Suprapubic skin (tissue), 4 donors: ENCODE results near the gene NFYC.

Source experiments
- CTCF ChIP-seq, 2 donors: fragments of 200-600 bp in 1 of 2; fragments of 450-650 bp in 1 of 2; sonication (generic) in 1 of 2; IDR thresholded peaks; one replicate each; pipeline ENCODE4 v1.5.1; 2016 to 2019; ENCODE audit warnings: antibody characterized with exemption in 2 of 2, mild to moderate bottlenecking in 1 of 2, moderate library complexity in 1 of 2
- EP300 ChIP-seq: sonication (generic); formaldehyde crosslinking; IDR thresholded peaks from one replicate; pipeline ENCODE4 v1.6.1; 2017; ENCODE audit warnings: antibody characterized with exemption
- POLR2A ChIP-seq, 2 donors: fragments of 450-650 bp; IDR thresholded peaks; one replicate each; pipeline ENCODE4 v1.6.1; 2017; ENCODE audit warnings: antibody characterized with exemption in 2 of 2, mild to moderate bottlenecking in 2 of 2, moderate library complexity in 2 of 2
- POLR2AphosphoS5 ChIP-seq, 3 donors: sonication (generic); formaldehyde crosslinking; IDR thresholded peaks; one replicate each; pipeline ENCODE4 v1.6.1; 2017; ENCODE audit warnings: antibody characterized with exemption in 3 of 3

DNA sequence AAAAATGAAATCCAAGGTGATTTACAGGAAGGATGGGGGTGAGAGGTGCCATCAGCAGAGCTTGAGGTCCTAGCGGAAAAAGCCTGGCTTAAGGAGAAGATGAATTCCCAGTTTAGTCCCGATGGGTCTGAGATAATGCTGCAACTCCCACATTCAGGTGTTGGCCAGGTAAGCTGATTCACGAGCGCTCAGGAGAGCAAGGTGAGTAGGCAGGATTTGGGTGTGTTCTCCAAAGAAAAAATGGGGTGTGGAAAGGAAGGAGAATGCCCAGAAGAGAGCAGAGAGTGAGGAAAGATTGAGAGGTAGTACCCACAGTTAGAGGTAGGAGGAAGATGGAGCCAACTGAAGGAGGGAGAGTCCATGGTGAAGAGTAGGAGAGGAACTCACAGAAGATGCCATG lies 38.5 kb upstream of the NFYC start:
- TF ChIP-seq POLR2AphosphoS5 (IDR thresholded peaks at IDR 0.05) = no peak
- no peak for TF ChIP-seq CTCF (IDR thresholded peaks at IDR 0.05)
- no peak for TF ChIP-seq EP300
- TF ChIP-seq POLR2A (IDR thresholded peaks at IDR 0.05) = no peak
